CD14-positive monocyte (primary cell): ENCODE data around the gene SSBP4. TPM values are rescaled to one million over a fixed set of nuclear protein-coding genes. Genes with fewer than 3 reads are reported as not detected.

Source experiments
- DNase-seq, 3 donors: peaks; one replicate each; pipeline ENCODE4 v3.0.0-alpha.2; 2011 to 2022
- H2AFZ ChIP-seq: 2 replicates; pipeline ENCODE4 v1.6.0; 2012; ENCODE audit warnings: mild to moderate bottlenecking, low read depth, low read length, inconsistent platforms; ENCODE audit not compliant: insufficient read depth, poor library complexity, severe bottlenecking
- H3K27ac ChIP-seq, 2 donors: 1 replicate in 1 of 2; 2 replicates in 1 of 2; pipeline ENCODE4 v1.5.1; 2012 to 2013; ENCODE audit warnings: low read length in 2 of 2, control low read depth in 1 of 2, inconsistent platforms in 1 of 2, low read depth in 1 of 2, mild to moderate bottlenecking in 1 of 2
- H3K27me3 ChIP-seq, 2 donors: one replicate each; pipeline versions ENCODE4 v1.6.0 to v1.6.1; 2011 to 2013; ENCODE audit warnings: low read length in 2 of 2; ENCODE audit not compliant: control insufficient read depth in 2 of 2, insufficient read depth in 2 of 2
- H3K36me3 ChIP-seq, 2 donors: replicated peaks in 1 of 2; 1 replicate in 1 of 2; 2 replicates in 1 of 2; pipeline versions ENCODE4 v1.5.1 to v1.6.1; 2012 to 2013; ENCODE audit warnings: low read length in 2 of 2, control low read depth in 1 of 2, inconsistent platforms in 1 of 2, mild to moderate bottlenecking in 1 of 2; ENCODE audit not compliant: insufficient read depth in 2 of 2, control insufficient read depth in 1 of 2
- H3K4me1 ChIP-seq, 2 donors: 1 replicate in 1 of 2; 2 replicates in 1 of 2; pipeline versions ENCODE4 v1.5.1 to v1.6.1; 2012 to 2013; ENCODE audit warnings: low read length in 2 of 2, control low read depth in 1 of 2, inconsistent platforms in 1 of 2, mild to moderate bottlenecking in 1 of 2, moderate library complexity in 1 of 2; ENCODE audit not compliant: insufficient read depth in 2 of 2, control insufficient read depth in 1 of 2
- H3K4me2 ChIP-seq: replicated peaks from 2 replicates; pipeline ENCODE3; 2012; ENCODE audit warnings: low read length, moderate library complexity, mild to moderate bottlenecking; ENCODE audit not compliant: poor library complexity, severe bottlenecking; ENCODE audit errors: extremely low read depth
- H3K4me3 ChIP-seq, 3 experiments: fragments of 200-600 bp in 1 of 3; sonication (generic) in 1 of 3; replicated peaks in 1 of 3; 1 replicate in 2 of 3; 2 replicates in 1 of 3; pipeline ENCODE4 v1.5.1; 2011 to 2013; ENCODE audit warnings: low read length in 3 of 3, mild to moderate bottlenecking in 3 of 3, control low read depth in 2 of 3, low read depth in 2 of 3, inconsistent platforms in 1 of 3, moderate library complexity in 1 of 3
- H3K79me2 ChIP-seq: 2 replicates; pipeline ENCODE4 v1.6.0; 2012; ENCODE audit warnings: mild to moderate bottlenecking, control low read depth, inconsistent platforms, low read length, moderate library complexity; ENCODE audit not compliant: insufficient read depth
- H3K9ac ChIP-seq: 2 replicates; pipeline ENCODE4 v1.6.0; 2017; ENCODE audit warnings: low read length, mild to moderate bottlenecking; ENCODE audit not compliant: insufficient read depth, poor library complexity, severe bottlenecking
- H3K9me3 ChIP-seq, 2 donors: replicated peaks in 1 of 2; 1 replicate in 1 of 2; 2 replicates in 1 of 2; pipeline versions ENCODE4 v1.5.1 to v1.6.1; 2012 to 2013; ENCODE audit warnings: low read length in 2 of 2, control low read depth in 1 of 2; ENCODE audit not compliant: control insufficient read depth in 1 of 2, insufficient read depth in 1 of 2
- H4K20me1 ChIP-seq: 2 replicates; pipeline ENCODE4 v1.6.0; 2012; ENCODE audit warnings: mild to moderate bottlenecking, low read length, control low read depth, moderate library complexity; ENCODE audit not compliant: insufficient read depth
- H3K27ac Mint-ChIP-seq, 7 donors: one replicate each; pipeline ENCODE4 v1.8.0; 2020; ENCODE audit warnings: mild to moderate bottlenecking in 7 of 7, mixed read lengths in 7 of 7, moderate library complexity in 6 of 7, inconsistent platforms in 2 of 7
- H3K27me3 Mint-ChIP-seq, 3 donors: one replicate each; pipeline ENCODE4 v1.8.0; 2021 to 2022; ENCODE audit warnings: low read depth in 3 of 3, mild to moderate bottlenecking in 3 of 3, mixed read lengths in 3 of 3, moderate library complexity in 3 of 3, inconsistent platforms in 1 of 3
- H3K36me3 Mint-ChIP-seq, 2 donors: one replicate each; pipeline ENCODE4 v1.8.0; 2020; ENCODE audit warnings: mixed read lengths in 2 of 2, inconsistent platforms in 1 of 2, mild to moderate bottlenecking in 1 of 2
- H3K4me1 Mint-ChIP-seq: one replicate; pipeline ENCODE4 v1.8.0; 2020; ENCODE audit warnings: mild to moderate bottlenecking, mixed read lengths
- H3K4me3 Mint-ChIP-seq, 2 donors: one replicate each; pipeline ENCODE4 v1.8.0; 2020; ENCODE audit warnings: mild to moderate bottlenecking in 2 of 2, mixed read lengths in 2 of 2, moderate library complexity in 1 of 2
- H3K9me3 Mint-ChIP-seq, 7 donors: one replicate each; pipeline ENCODE4 v1.8.0; 2020 to 2022; ENCODE audit warnings: mixed read lengths in 7 of 7, mild to moderate bottlenecking in 6 of 7, moderate library complexity in 6 of 7, inconsistent platforms in 2 of 7
- CTCF ChIP-seq: fragments of 200-600 bp; IDR thresholded peaks from one replicate; pipeline ENCODE4 v1.8.0; 2022; ENCODE audit warnings: antibody characterized with exemption, mild to moderate bottlenecking
- WGBS: methylation state at CpG from one replicate; pipeline ENCODE4 v1.1.5; 2013; ENCODE audit warnings: missing lambda C conversion rate; ENCODE audit not compliant: insufficient coverage; 5-methylcytosine and 5-hydroxymethylcytosine counted together
- intact Hi-C, 2 donors: fragments of 100-400 bp; cut with micrococcal nuclease; formaldehyde crosslinking; loops; one replicate each; pipeline versions ENCODE4 v1.15.0 to v1.15.1; 2023
- polyA plus RNA-seq, 3 donors: library from polyadenylated mRNA; depleted of rRNA in 1 of 3; unstranded in 2 of 3; stranded (reverse) in 1 of 3; fragments of 300-500 nt in 2 of 3; fragments of >200 nt in 1 of 3; fragmentation: Illumina TruSeq in 2 of 3; gene quantifications; 1 replicate in 2 of 3; 2 replicates in 1 of 3; pipeline ENCODE4 v1.2.3, GENCODE V29; 2012 to 2021

The SSBP4 gene
- polyA plus RNA-seq, 3 donors = 38.5 to 74.5 (median 48.3) TPM

DNA sequence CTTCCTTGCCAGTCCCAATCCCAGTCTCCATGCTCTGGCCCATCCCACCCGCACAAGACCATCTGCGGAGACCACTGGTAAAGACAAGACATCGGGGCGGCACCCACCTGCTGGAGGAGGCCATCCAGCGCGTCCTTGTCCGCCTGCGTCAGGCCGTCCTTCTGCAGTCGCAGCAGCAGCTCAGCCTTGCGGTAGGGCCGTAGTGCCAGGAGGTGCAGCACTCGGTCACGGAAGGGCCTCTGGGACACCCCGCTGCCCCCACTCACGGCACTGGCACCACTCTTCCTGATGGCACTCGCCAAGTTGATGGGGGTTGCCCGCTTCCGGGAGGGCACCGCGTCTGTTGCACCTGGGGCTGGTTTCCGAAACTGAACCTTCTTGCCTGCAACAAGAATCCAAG is 42.3 kb downstream of the SSBP4 start:
- Mint-ChIP-seq H3K27me3 (peaks cover 0 to 3% (median 0%) of the 10 kb centered on the region in 3 donors), H3K27ac (peak overlapping the region in 2 of 7 donors; percentile 2 to 25), H3K9me3 (no peaks in the 10 kb centered on the region), H3K4me1 (peaks cover 14% of the 10 kb centered on the region), H3K4me3 (no peak overlapping the region), H3K36me3 (peaks cover 80 to 97% of the 10 kb centered on the region in 2 donors)
- Histone ChIP-seq H3K4me3 (no peak overlapping the region), H4K20me1 (peaks cover 100% of the 10 kb centered on the region), H3K79me2 (peaks cover 20% of the 10 kb centered on the region), H2AFZ (no peak overlapping the region), H3K4me1 (peaks cover 0 to 16% of the 10 kb centered on the region in 2 donors), H3K9me3 (no peaks in the 10 kb centered on the region), H3K9ac (no peak overlapping the region), H3K27ac (no peak overlapping the region), H3K36me3 (peaks cover 81 to 100% of the 10 kb centered on the region in 2 donors), H3K4me2 (no peak overlapping the region), H3K27me3 (no peaks in the 10 kb centered on the region)
- 97% methylated on average over 17 of the region's 22 CpGs for WGBS
- intact Hi-C loops = loop anchor here in 1 of 2 donors (5.0 kb wide), 1 partner anchor 126 kb away; the partner anchor contains the start of gene REX1BD
- no peak for TF ChIP-seq CTCF
- DNase-seq = no peak

GRCh38 chr19:18464646-18465045 is 45.4 kb downstream of the SSBP4 start:
- peak overlapping the region in 3 of 7 donors; percentile 12 to 70 (median 42) for H3K27ac Mint-ChIP-seq
- peaks cover 25% of the 10 kb centered on the region for H3K4me1 Mint-ChIP-seq
- H3K27me3 Mint-ChIP-seq = peaks cover 0 to 3% (median 0%) of the 10 kb centered on the region in 3 donors
- peaks cover 61 to 84% of the 10 kb centered on the region in 2 donors for H3K36me3 Mint-ChIP-seq
- Histone ChIP-seq H2AFZ (no peak overlapping the region), H3K9me3 (no peaks in the 10 kb centered on the region), H3K27me3 (no peaks in the 10 kb centered on the region), H4K20me1 (peaks cover 99% of the 10 kb centered on the region), H3K27ac (no peak overlapping the region), H3K36me3 (peaks cover 54 to 80% of the 10 kb centered on the region in 2 donors), H3K4me1 (peaks cover 0 to 16% of the 10 kb centered on the region in 2 donors), H3K79me2 (peaks cover 50% of the 10 kb centered on the region), H3K4me2 (no peak overlapping the region), H3K9ac (no peak overlapping the region), H3K4me3 (no peak overlapping the region)
- peaks cover 0 to 2% (median 0%) of the 10 kb centered on the region in 7 donors for H3K9me3 Mint-ChIP-seq
- TF ChIP-seq CTCF = no peak
- no peak for DNase-seq
- 42% methylated on average over 8 of the region's 8 CpGs for WGBS
- H3K4me3 Mint-ChIP-seq = no peak overlapping the region
- intact Hi-C loops = loop anchor here in 1 of 2 donors (1.0 to 5.0 kb wide), 2 partner anchors 8 to 123 kb away; partner anchors contain the start of gene REX1BD
